GM18498 (cell line): ENCODE measurements around the gene PCYT2.

Experiments used
- ATAC-seq: cut with Tn5 transposase; IDR thresholded peaks from one replicate; pipeline ENCODE4 v1.9.1; 2021; ENCODE audit warnings: mild to moderate bottlenecking, moderate library complexity; ENCODE audit not compliant: unreplicated experiment

PCYT2 gene

GRCh38 chr17:81944858-81945257 lies 33.7 kb upstream of the PCYT2 start:
- no peak for ATAC-seq

- no peak for ATAC-seq
These were observed 31.0 kb upstream of the PCYT2 start for GRCh38 chr17:81942167-81942553.

- ATAC-seq, result no peak
These were observed 30.4 kb upstream of the PCYT2 start for GRCh38 chr17:81941484-81942166.

- no peak for ATAC-seq
These were observed 29.6 kb upstream of the PCYT2 start for GRCh38 chr17:81940538-81941483.

GRCh38 chr17:81939881-81940385 lies 28.7 kb upstream of the PCYT2 start:
- ATAC-seq, result no peak

GRCh38 chr17:81939218-81939617 lies 28.0 kb upstream of the PCYT2 start:
- no peak for ATAC-seq

GRCh38 chr17:81935709-81936084 lies 24.5 kb upstream of the PCYT2 start:
- ATAC-seq, result no peak

GRCh38 chr17:81934850-81935708 lies 23.9 kb upstream of the PCYT2 start:
- no peak for ATAC-seq

- ATAC-seq, result no peak
These were observed 23.0 kb upstream of the PCYT2 start for GRCh38 chr17:81934098-81934757.

GRCh38 chr17:81933178-81933699 lies 22.0 kb upstream of the PCYT2 start:
- ATAC-seq, result no peak

GRCh38 chr17:81932333-81932983 lies 21.3 kb upstream of the PCYT2 start:
- no peak for ATAC-seq

GRCh38 chr17:81931557-81932332 lies 20.5 kb upstream of the PCYT2 start:
- ATAC-seq, result no peak

GRCh38 chr17:81931189-81931556 lies 20.0 kb upstream of the PCYT2 start:
- ATAC-seq, result no peak

- ATAC-seq, result no peak
These were observed 19.2 kb upstream of the PCYT2 start for GRCh38 chr17:81930142-81931125.

GRCh38 chr17:81929253-81930141 lies 18.3 kb upstream of the PCYT2 start:
- no peak for ATAC-seq

GRCh38 chr17:81928544-81929252 lies 17.5 kb upstream of the PCYT2 start:
- ATAC-seq, result no peak
